SW480 (cell line): ENCODE data around the gene CES3.

ENCODE experiments used
- DNase-seq: peaks from one replicate; pipeline ENCODE4 v3.0.0-alpha.2; 2016; ENCODE audit warnings: low spot score

CES3 gene

DNA sequence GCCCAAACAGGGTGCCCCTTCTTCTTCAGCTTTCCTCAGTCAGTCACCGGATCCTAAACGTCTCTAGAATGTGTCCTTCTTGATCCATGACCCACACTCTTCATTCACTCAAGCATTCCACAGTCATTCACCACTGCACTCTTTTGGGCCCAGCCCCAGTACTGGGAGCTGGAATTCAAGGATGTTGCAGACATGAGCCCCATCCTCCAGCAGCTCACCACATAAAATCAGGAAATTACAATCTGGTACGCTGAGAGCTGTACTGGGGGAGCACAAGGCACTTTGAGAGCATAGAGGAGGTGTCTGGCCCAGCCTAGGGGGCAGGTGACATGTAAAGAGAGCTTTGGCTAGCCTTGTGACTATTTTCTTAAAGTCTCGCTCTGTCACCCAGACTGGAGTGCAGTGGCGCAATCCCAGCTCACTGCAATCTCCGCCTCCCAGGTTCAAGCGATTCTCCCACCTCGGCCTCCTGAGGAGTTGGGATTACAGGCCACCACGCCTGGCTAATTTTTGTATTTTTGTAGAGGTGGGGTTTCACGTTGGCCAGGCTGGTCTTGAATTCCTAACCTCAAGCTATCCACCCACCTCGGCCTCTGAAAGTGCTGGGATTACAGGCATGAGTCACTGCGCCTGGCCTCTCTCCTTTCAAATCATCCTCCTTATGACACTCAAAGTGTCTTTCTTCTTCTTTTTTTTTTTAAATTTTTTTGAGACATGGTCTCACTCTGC, 46.0 kb downstream of the CES3 start:
- no peak for DNase-seq

DNA sequence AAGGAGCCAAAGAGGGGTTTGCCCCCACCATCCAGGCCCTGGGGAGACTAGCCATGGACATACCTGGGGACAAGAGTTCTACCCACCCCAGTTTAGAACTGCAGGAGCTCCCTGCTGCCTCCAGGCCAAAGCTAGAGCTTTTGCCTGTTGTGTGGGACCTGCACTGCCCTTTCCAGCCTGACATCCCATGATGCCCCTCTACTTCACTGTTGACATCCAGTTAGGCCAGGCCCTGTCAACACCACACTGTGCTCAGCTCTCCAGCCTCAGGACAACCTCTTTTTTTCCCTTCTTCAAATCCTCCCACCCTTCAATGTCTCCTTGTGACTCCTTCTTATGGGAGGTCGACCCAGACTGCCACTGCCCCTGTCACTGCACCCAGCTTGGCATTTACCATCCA, 48.1 kb downstream of the CES3 start:
- no peak for DNase-seq

- no peak for DNase-seq
Observed at GRCh38 chr16:67011274-67011673, 50.2 kb downstream of the CES3 start.

DNA sequence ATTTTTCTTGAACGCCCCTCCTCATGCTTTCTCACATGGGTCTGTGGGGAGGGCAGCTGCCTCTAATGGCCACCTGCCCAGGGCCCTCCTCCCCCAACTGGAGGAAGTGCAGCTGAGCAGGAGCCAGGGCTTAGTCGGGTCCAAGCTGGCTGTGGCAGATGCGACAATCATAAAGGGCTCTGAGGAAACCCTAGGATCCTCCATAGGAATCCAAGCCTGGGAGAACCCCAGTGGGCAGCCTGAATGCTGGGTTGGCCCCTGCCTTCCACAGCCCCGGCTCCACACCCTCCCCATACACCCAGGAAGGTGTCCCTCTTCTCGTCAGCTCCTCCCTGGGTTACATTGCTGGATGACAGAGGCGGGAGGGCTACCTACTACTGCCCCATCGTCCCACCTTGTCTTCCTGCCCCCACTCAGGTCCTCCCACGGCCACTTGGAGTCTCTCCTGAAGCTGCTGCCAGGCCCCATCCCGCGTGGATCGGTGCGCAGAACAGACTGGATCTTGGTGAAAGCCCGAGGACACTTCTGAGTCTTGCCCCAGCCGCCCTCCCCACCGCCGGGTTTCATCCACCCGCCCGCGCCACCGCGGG, 52.3 kb downstream of the CES3 start:
- DNase-seq, result no peak

DNA sequence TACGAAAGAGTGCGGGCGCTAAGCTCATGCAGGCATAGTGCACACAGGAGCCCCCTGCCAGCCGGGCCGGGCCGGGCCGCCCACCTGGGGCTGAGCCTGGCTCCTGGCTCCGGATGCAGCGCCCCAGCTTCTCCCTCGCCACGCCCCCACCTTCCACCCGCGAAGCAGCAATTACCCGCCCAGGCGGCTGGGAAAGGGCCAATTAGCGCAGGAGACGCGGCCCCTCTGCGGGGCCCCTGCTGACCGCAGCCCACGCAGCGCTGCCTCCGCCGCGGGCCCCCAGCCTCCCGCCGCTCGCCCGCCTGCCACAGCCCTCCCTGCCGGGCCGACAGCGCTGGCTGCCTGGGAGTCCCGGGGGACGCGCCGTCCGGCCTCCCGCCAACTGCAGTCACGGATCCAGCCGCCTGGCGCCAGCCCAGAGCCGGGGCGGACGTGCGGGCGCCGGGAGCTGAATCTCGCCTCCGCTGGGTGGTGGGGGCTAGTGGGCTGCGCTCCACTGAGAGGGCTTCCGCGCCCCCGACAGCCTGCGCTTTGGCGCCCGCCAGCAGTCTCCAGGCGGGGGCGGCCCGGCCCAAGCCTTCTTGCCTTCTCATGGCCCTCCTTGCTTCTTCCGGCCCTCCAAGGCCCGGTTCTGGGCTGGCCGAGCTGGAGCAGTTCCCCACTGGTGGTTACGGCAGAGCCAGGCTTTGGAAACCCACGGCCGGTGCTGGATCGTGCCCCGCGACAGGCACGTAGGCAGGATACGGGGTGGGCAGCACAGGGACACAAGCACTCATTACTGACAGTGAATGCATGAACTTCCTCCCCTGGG, 53.0 kb downstream of the CES3 start:
- DNase-seq, result no peak

- no peak for DNase-seq
Observed at GRCh38 chr16:67014634-67015312, 53.7 kb downstream of the CES3 start.

DNA sequence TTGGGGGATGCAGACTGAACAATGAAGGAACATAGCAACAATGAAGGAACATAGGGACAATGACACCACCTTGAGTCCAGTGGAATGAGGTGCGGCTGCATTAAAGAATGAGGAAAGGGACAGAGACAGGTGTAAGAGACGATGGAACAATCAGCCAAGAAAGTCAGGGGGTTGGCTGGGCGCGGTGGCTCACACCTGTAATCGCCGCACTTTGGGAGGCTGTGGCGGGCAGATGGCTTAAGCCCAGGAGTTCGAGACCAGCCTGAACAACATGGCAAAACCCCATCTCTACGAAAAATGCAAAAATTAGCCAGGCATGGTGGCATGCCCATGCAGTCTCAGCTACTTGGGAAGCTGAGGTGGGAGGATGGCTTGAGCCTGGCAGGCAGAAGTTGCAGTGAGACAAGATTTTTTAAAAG, 54.3 kb downstream of the CES3 start:
- no peak for DNase-seq

- no peak for DNase-seq
Observed at GRCh38 chr16:67016143-67016542, 55.1 kb downstream of the CES3 start.

DNA sequence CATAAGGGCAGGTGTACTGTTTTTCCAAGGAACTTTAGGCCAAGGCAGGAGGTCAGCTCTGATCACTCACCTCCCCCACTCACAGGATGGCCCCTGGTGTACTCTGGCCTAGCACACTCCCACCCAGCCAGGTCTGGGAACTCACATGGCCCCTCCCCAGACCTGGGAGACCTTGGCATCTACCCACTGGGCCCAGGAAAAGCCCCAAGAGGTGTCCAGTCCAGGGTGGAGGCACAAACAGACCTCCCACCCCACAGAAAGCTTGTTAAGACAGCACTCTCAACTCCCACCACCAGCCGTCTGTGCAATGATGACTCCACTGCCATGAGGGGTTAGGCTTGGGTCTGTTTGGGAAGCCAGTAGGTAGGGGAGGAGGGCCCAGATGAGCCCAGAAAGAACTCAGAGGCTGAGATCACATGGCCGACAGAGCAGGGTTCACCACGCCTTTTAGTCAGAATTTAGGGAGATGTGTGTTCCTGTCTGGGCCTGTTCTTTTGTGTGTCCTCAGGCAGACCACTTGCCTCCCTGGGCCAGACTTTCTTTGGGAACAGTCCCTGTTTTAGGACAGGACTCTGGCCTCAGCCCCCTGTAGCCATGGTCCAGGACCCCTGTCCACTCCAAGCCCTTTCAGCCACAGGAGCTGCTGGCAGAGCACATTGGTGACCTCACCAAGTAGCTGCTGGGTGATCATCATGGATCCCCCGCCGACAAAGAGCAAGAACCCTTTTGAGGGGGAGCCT, 55.8 kb downstream of the CES3 start:
- no peak for DNase-seq

DNA sequence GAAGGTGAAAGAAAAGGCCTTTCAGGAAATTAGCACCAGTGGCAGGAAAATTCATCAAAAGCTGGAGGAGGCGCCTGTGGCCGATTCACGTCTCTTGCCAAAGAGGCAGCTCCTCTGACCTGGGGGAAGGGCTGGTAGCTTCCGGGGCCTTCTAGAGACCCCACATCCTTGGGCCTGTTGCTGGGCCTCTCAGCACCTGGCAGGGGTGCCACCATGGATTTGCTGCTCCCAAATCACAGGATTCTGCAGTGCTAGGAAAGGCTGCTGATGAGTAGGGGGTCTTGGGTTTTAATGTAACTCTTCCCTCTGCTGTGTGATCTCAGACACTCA, 56.3 kb downstream of the CES3 start:
- DNase-seq, result no peak

DNA sequence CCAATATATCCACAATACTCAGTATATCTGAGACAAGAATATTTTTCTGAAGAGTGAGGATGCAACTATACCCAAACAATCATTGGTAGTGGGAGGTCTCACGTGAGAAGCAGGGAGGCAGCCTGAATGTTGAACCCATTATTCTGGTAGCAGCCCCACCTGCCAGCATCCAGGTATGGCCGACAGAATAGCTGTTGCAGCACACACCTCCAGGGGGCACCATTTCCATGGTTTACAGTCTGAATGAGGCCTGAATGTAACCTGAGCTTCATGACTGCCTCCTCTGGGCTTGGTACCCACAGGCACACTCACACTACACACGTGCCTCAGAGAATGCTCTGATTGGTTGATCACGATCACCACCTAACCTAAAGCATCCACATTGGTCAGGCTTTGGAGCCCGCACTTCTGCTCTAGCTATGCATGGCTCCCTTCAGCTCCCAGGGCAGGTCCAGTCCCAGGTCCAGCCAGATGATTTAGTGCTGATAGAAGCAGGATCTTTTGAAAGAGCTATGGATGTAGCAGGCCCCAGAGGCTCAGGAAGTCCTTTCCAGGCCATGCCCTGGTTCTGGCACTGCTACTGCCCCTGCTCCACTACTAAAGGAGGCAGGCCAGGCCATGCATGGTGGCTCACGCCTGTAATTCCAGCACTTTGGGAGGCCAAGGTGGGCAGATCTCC, 56.9 kb downstream of the CES3 start:
- peak; percentile 95 for DNase-seq

GRCh38 chr16:67019171-67019570, 58.1 kb downstream of the CES3 start:
- DNase-seq, result no peak

DNA sequence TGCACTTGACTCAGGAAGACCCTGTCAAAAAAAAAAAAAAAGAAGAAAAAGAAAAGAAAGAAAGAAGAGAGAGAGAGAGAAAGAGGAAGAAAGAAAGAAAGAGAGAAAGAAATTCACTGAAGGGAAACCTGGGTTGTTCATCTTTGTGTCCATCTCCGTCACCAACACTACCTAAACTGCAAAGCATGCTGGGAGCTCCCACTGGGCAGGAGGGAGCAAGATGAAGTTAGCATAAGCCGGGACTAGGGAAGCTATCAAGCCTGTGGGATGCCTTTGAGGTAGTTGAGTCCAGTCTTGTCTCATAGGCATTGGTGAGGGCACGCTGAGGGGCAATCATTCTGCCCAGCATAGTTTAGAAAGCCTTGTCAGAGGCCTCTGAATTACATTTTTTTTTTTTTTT, 60.3 kb downstream of the CES3 start:
- DNase-seq, result no peak

DNA sequence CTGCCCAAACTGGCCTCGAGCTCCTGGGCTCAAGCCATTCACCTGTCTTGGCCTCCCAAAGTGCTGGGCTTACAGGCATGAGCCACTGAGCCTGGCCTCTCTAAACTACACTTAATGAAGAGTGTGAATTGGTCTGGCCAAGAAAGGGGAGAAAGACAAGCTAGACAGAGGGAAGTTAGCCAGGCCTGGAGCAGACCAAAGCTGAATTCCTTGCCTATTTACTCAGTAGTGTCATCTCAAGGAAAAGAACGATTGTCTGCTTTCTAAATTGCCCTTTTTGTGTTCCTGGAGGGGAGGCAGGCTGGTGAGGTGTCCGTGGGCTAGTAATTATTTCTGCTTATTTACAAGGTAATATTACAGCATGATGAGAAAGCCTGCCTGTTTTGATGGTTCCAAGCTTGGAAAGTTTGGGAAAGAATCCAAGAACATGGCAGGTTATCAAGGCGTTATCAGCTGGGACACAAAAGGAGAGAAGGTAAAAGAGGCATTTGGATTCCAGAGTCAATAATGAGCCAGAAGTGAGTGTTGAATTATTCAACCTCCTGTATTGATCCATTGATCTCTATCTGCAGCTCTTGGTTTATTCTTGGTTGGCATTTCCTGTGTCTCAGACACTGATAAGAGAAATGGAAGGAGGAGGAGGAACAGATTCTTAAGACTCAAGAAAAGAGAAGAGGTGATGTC, 61.6 kb downstream of the CES3 start:
- DNase-seq, result no peak

DNA sequence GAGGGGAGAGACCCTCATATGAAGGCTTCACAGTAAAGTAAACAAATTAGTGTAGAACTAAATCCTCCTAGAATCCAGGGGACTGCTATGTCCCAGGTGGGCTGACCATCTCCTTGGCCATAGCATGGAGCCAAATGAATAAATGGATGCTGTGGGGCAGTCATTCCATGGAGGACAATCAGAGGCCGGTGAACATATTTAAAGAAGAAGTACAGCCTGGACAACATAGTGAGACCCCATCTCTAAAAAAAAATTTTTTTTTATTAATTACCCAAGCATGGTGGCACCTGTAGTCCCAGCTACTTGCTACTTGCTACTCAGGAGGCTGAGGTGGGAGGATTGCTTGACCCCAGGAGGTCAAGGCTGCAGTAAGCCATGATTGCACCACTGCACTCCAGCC, 62.6 kb downstream of the CES3 start:
- no peak for DNase-seq
